ENCODE results near the gene MFN1. TPM values are rescaled to one million over a fixed set of nuclear protein-coding genes. Genes with fewer than 3 reads are reported as not detected.

Gene MFN1
- total RNA-seq, result 10 to 100 TPM; 12.2 to 24.6 (median 20.3) TPM
- long read RNA-seq, partial matches to known transcripts, result 1 of 1 reads
- long read RNA-seq, other reads (novel, unspliced or antisense), result 0 of 1 reads

DNA sequence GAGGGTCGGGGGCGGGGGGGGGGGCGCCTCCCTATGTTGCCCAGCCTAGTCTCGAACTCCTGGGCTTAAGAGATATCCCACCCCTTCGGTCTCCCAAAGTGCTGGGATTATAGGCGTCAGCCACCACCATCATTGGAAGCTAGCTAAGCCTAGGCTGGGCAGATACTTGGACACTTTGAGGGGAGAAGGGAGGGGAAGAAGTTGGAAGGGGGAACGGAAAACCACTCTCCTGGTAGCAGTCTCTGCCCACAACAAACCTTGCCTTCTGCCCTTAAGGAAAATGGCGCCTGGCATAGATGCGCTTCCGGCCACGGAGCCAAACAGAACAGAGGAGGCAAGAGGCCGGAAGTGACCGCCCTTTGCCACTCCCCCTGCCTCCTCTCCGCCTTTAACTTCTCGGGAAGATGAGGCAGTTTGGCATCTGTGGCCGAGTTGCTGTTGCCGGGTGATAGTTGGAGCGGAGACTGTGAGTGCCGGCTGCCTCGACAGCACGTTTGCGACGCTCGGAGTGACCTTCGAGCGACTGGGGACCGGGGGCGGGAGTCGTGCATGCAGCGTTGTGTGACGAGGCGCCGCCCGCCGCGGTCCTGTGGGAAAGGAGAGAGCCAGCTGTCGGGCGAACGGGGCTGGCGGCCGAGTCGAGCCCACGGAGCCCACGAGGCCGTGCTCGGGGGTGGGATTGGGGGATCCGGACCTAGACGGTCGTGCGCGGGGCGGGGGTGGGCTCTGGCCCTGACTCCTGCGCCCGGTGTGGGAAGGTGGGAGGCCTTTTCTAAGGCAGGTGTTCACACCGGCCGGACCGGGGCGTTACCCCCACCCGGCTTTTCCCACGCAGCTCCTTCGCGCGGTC is at the start of gene MFN1:
MFN1 (plus strand) TSS at position 365 of the 850 bp plus-strand sequence. CDS start 1,143 bp downstream, outside the sequence.
- Histone ChIP-seq H3K4me1 (peaks cover 0 to 9% (median 0%) of the 10 kb centered on the region in 4 donors), H3K27ac (peak within 1 kb of the TSS; percentile 49 to 74 (median 69)), H3K27me3 (no peaks in the 10 kb centered on the region), H3K4me3 (peak within 1 kb of the TSS; percentile 71 to 83 (median 75)), H3K9me3 (no peaks in the 10 kb centered on the region), H3K36me3 (peaks cover 0 to 14% (median 5%) of the 10 kb centered on the region in 4 donors)
- intact Hi-C loops (cut with DNase I), result no loop called here
- DNase-seq (peak; percentile 93 to 96 (median 96)), ATAC-seq (peak; percentile 99 to 100 (median 100))
- TF ChIP-seq POLR2A (IDR thresholded peaks at IDR 0.05), result peak; percentile 68
- no peak for TF ChIP-seq CTCF (IDR thresholded peaks at IDR 0.05)
- WGBS (ENCODE audit: insufficient coverage, low coverage, low lambda C conversion rate, missing lambda C conversion rate), result under 1% methylated on average over 39 of the region's 63 CpGs

GRCh38 chr3:179297971-179298725 is 49.4 kb upstream of the MFN1 start:
- intact Hi-C loops (cut with DNase I), result no loop called here
- 56% methylated on average over 4 of the region's 5 CpGs for WGBS (ENCODE audit: insufficient coverage, low coverage, low lambda C conversion rate, missing lambda C conversion rate)

DNA sequence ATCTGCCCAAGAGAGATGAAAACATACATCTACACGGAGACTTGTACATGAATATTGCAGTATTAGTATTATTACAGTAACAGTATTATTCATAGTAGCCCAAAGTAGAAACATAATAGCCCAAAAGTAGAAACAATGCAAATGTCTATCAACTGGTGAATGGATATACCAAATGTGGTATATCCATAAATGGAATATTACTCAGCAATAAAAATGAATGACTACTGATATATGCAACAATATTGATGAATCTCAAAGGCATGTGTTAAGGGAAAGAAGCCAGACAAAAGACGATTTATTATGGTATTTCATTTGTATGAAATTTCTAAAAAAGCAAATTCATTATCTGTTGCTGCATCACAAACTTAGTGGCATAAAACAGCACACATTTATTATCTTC is 48.2 kb upstream of the MFN1 start:
- 74% methylated on average over 2 of the region's 2 CpGs for WGBS (ENCODE audit: insufficient coverage, low coverage, low lambda C conversion rate, missing lambda C conversion rate)

More at GRCh38 chr3:179297971-179298725, 49.4 kb upstream of the MFN1 start:
- Histone ChIP-seq H3K9me3 (no peaks in the 10 kb centered on the region), H3K36me3 (no peaks in the 10 kb centered on the region), H3K27ac (no peak overlapping the region), H3K27me3 (no peaks in the 10 kb centered on the region), H3K4me1 (no peaks in the 10 kb centered on the region), H3K4me3 (no peak overlapping the region)
- DNase-seq (no peak), ATAC-seq (no peak)
- TF ChIP-seq CTCF (IDR thresholded peaks at IDR 0.05), result no peak
- no peak for TF ChIP-seq POLR2A (IDR thresholded peaks at IDR 0.05)

More for the DNA sequence above, 48.2 kb upstream of the MFN1 start:
- Histone ChIP-seq H3K4me3 (no peak overlapping the region), H3K9me3 (no peaks in the 10 kb centered on the region), H3K27me3 (no peaks in the 10 kb centered on the region), H3K4me1 (no peaks in the 10 kb centered on the region), H3K27ac (no peak overlapping the region), H3K36me3 (no peaks in the 10 kb centered on the region)
- DNase-seq, result no peak
- intact Hi-C loops (cut with DNase I), result no loop called here
- TF ChIP-seq POLR2A (IDR thresholded peaks at IDR 0.05), result no peak
- no peak for TF ChIP-seq CTCF (IDR thresholded peaks at IDR 0.05)
- ATAC-seq, result no peak

All from right lobe of liver (tissue), 6 donors.